SK-N-MC (cell line): ENCODE measurements around the gene EPHX1.

ENCODE experiments used
- DNase-seq: peaks from one replicate; pipeline ENCODE4 v3.0.0-alpha.2; 2011; ENCODE audit warnings: low read depth, low spot score
- H3K27ac ChIP-seq: fragments of 200-600 bp; sonication (generic); 2 replicates; pipeline ENCODE4 v1.5.1; 2016; ENCODE audit warnings: mixed run types
- H3K36me3 ChIP-seq: fragments of 200-600 bp; sonication (generic); 2 replicates; pipeline ENCODE4 v1.6.1; 2017; ENCODE audit warnings: antibody characterized with exemption, low read length, mixed read lengths; ENCODE audit not compliant: insufficient read depth
- H3K4me3 ChIP-seq: fragments of 200-600 bp; sonication (generic); 2 replicates; pipeline ENCODE4 v1.5.1; 2016
- H3K9ac ChIP-seq: fragments of 200-600 bp; sonication (generic); 2 replicates; pipeline ENCODE4 v1.8.0; 2017; ENCODE audit warnings: mixed run types, mixed read lengths; ENCODE audit not compliant: insufficient read length
- H3K9me3 ChIP-seq: fragments of 200-600 bp; sonication (generic); 2 replicates; pipeline ENCODE4 v1.6.1; 2017; ENCODE audit warnings: low read depth, mild to moderate bottlenecking, antibody characterized with exemption, low read length, moderate library complexity, mixed read lengths
- EZH2 ChIP-seq: fragments of 200-600 bp; sonication (generic); IDR thresholded peaks from one replicate; pipeline ENCODE4 v1.6.1; 2017; ENCODE audit warnings: antibody characterized with exemption
- FOXP2 ChIP-seq: optimal IDR thresholded peaks from 2 replicates; pipeline ENCODE3; 2011; ENCODE audit warnings: mild to moderate bottlenecking, moderate library complexity; ENCODE audit not compliant: insufficient read depth; ENCODE audit errors: extremely low read length, control extremely low read depth
- POLR2AphosphoS5 ChIP-seq: IDR thresholded peaks from 2 replicates; pipeline ENCODE4 v1.6.1; 2012; ENCODE audit warnings: mild to moderate bottlenecking, low read depth, low read length, borderline replicate concordance

EPHX1 gene

GRCh38 chr1:225866981-225867380 lies 57.1 kb downstream of the EPHX1 start:
- H3K4me3 ChIP-seq, result no peak overlapping the region
- H3K9ac ChIP-seq, result no peak overlapping the region
- no peak overlapping the region for H3K27ac ChIP-seq
- no peak for TF ChIP-seq EZH2
- no peak for TF ChIP-seq POLR2AphosphoS5
- TF ChIP-seq FOXP2, result no peak
- no peaks in the 10 kb centered on the region; the same call in 1 of the 2 replicates for H3K36me3 ChIP-seq
- DNase-seq, result no peak
- no peaks in the 10 kb centered on the region for H3K9me3 ChIP-seq

GRCh38 chr1:225868631-225869330 lies 58.9 kb downstream of the EPHX1 start:
- DNase-seq, result no peak
- no peak overlapping the region for H3K9ac ChIP-seq
- TF ChIP-seq FOXP2 (no peak), EZH2 (no peak), POLR2AphosphoS5 (no peak)
- H3K4me3 ChIP-seq, result no peak overlapping the region
- H3K9me3 ChIP-seq, result no peaks in the 10 kb centered on the region
- no peak overlapping the region for H3K27ac ChIP-seq
- no peaks in the 10 kb centered on the region for H3K36me3 ChIP-seq

- no peak for DNase-seq
- H3K36me3 ChIP-seq, result no peaks in the 10 kb centered on the region
- H3K4me3 ChIP-seq, result no peak overlapping the region
- no peak overlapping the region for H3K27ac ChIP-seq
- H3K9ac ChIP-seq, result no peak overlapping the region
- TF ChIP-seq POLR2AphosphoS5, result no peak
- TF ChIP-seq FOXP2, result no peak
- TF ChIP-seq EZH2, result no peak
- no peaks in the 10 kb centered on the region for H3K9me3 ChIP-seq
These were observed 61.0 kb downstream of the EPHX1 start for GRCh38 chr1:225870911-225871310.

- no peak overlapping the region for H3K27ac ChIP-seq
- DNase-seq, result no peak
- H3K4me3 ChIP-seq, result no peak overlapping the region
- H3K9ac ChIP-seq, result no peak overlapping the region
- no peak for TF ChIP-seq FOXP2
- TF ChIP-seq EZH2, result no peak
- TF ChIP-seq POLR2AphosphoS5, result no peak
- no peaks in the 10 kb centered on the region for H3K9me3 ChIP-seq
- no peaks in the 10 kb centered on the region for H3K36me3 ChIP-seq
These were observed 61.6 kb downstream of the EPHX1 start for GRCh38 chr1:225871359-225872074.

GRCh38 chr1:225872075-225872430 lies 62.1 kb downstream of the EPHX1 start:
- H3K36me3 ChIP-seq, result no peaks in the 10 kb centered on the region
- no peaks in the 10 kb centered on the region for H3K9me3 ChIP-seq
- no peak overlapping the region for H3K4me3 ChIP-seq
- H3K27ac ChIP-seq, result no peak overlapping the region
- H3K9ac ChIP-seq, result no peak overlapping the region
- TF ChIP-seq POLR2AphosphoS5, result no peak
- TF ChIP-seq EZH2, result no peak
- no peak for DNase-seq

- TF ChIP-seq FOXP2 (no peak), POLR2AphosphoS5 (no peak), EZH2 (no peak)
- H3K36me3 ChIP-seq, result no peaks in the 10 kb centered on the region
- H3K27ac ChIP-seq, result no peak overlapping the region
- H3K4me3 ChIP-seq, result no peak overlapping the region
- H3K9me3 ChIP-seq, result no peaks in the 10 kb centered on the region
- no peak overlapping the region for H3K9ac ChIP-seq
- DNase-seq, result no peak
These were observed 63.4 kb downstream of the EPHX1 start for GRCh38 chr1:225873281-225873850.

- no peaks in the 10 kb centered on the region for H3K9me3 ChIP-seq
- no peak overlapping the region for H3K4me3 ChIP-seq
- no peak for TF ChIP-seq POLR2AphosphoS5
- TF ChIP-seq EZH2, result no peak
- no peak for TF ChIP-seq FOXP2
- no peak for DNase-seq
- no peak overlapping the region for H3K27ac ChIP-seq
- no peak overlapping the region for H3K9ac ChIP-seq
- no peaks in the 10 kb centered on the region for H3K36me3 ChIP-seq
These were observed 64.5 kb downstream of the EPHX1 start for GRCh38 chr1:225874431-225874830.

- DNase-seq, result no peak
These were observed 65.3 kb downstream of the EPHX1 start for GRCh38 chr1:225875044-225875815.

More at GRCh38 chr1:225875044-225875815, 65.3 kb downstream of the EPHX1 start:
- Histone ChIP-seq H3K9ac (no peak overlapping the region), H3K9me3 (no peaks in the 10 kb centered on the region), H3K27ac (no peak overlapping the region), H3K4me3 (no peak overlapping the region), H3K36me3 (no peaks in the 10 kb centered on the region)
- no peak for TF ChIP-seq POLR2AphosphoS5
- TF ChIP-seq EZH2, result no peak
- TF ChIP-seq FOXP2, result no peak
